Activated effector memory CD4-positive, alpha-beta T cell treated with Interleukin-2 at 50 U/mL for 16 hours (primary cell): Measurements from ENCODE around the gene PDE6B.

Experiments
- DNase-seq: peaks from one replicate; pipeline ENCODE4 v3.0.0-alpha.2; 2020

The PDE6B gene

DNA sequence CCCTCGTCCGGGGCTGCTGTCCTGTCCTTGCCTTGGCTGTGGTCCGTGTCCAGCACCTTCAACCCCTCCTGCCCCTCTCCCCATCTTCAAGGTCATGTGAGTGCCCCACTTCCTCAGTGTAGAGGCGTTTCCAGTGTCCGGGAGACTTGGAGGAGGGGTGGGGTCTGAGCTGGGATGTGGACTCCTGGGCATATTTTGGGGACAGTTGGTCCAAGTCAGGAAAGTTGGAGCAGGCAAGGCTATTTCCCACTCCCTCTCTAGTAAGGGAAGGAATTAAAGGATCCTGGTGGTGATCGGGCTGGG is 83.2 kb downstream of the PDE6B start:
- no peak for DNase-seq

DNA sequence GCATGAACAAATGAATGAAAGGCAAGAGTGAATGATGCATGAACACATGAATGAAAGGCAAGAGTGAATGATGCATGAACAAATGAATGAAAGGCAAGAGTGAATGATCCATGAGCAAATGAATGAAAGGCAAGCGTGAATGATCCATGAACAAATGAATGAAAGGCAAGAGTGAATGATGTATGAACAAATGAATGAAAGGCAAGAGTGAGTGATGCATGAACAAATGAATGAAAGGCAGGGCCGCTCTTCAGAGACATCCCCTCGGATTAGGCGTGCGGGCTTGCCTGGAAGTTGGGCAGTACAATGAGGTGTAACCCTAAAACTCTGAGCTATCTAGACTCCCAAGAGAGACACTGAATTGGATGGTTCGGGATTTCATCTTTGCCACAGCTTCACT is 84.0 kb downstream of the PDE6B start:
- DNase-seq = no peak

DNA sequence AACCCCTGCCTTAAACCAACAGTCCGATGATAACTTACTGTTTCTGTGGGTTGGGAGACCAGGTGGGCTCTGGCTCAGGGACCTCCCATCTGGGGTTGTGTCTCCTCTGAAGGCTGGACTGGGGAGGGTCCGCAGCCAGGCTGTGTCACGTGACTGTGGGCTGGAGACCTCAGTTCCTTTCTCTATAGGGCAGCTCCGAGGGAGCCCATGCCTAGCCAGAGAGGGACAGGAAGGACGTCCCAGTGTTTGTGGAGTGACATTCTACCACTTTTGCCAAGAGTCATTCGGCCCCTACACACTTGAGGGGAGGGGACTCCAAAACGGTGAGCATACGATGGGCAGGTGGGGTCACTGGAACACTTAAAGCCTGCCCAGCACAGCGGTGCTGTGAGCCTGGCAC is 84.7 kb downstream of the PDE6B start:
- no peak for DNase-seq

DNA sequence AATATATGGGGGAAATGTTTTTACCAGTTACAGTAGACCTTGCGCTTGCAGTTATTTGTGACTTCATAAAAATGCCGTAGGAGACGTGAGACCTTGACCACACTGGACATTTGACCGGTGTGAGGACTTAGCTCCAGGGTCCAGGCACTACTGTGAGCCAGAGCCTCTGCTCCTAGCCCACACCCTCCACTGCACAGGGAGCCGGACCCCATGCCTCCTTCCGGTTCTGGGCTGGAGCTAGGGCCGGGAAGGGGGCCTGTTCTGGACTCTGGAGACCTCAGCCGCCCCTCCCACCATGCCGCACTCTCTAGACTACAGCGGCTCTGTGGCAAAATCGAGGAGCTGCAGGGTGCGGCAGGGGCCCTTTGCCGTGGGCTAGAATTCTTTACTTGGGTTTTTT is 85.5 kb downstream of the PDE6B start:
- DNase-seq = no peak

DNA sequence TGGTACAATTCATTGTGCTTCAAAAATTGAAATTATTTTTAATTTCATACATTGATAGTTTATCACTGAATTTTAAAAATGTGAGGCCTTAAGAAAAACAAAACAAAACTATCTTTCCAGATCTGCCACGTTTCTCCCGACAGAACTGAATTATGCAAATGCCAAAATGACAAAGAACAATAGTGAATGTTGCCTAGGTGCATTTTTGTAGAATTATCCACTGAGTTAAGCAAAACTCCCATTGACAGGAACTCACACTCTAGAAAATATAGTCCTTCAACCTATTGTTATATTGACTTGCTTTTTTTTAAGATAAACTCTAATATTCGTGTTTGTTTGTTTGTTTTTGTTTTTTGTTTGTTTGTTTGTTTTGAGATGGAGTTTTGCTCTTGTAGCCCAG is 86.7 kb downstream of the PDE6B start:
- DNase-seq = no peak

DNA sequence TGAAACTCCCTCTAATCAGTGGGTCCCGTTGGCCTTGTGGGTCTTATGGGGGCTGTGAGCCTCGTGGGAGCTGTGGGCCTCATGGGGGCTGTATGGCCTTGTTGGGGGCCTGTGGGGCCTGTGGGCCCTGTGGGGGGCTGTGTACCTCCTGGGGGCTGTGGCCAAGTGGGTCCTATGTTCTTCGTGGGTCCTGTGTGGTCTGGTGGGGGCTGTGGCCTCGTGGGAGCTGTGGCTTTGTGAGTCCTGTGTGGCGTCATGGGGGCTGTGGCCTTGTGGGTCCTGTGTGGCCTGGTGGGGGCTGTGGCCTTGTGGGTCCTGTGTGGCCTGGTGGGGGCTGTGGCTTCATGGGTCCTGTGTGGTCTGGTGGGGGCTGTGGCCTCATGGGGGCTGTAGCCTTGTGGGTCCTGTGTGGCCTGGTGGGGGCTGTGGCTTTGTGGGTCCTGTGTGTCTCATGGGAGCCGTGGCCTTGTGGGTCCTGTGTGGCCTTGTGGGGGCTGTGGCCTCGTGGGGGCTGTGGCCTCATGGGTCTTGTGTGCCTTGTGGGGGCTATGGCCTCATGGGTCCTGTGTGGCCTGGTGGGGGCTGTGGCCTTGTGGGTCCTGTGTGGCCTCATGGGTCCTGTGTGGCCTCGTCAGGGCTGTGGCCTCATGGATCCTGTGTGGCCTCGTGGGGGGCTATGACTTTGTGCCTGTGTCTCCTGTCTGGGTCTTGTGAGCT is 87.7 kb downstream of the PDE6B start:
- DNase-seq = no peak

DNA sequence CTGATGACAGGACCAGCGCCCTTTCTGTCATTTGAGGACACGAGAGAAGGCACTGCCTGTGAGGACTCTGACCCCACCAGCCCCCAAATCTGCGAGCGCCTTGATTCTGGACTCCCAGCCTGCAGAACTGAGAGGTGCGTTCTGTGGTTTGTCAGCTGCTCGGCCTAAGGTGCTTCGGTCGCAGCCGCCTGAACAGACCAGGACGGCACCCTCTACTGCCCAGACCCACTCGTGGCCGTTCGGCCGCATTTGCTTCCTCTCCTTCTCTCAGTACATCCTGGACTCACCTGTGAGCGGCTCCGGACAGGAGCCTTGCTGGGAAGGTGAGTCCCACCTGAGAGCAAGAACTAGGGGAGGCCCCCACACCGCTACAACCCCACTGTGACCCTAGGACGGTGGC is 88.7 kb downstream of the PDE6B start:
- DNase-seq = no peak

DNA sequence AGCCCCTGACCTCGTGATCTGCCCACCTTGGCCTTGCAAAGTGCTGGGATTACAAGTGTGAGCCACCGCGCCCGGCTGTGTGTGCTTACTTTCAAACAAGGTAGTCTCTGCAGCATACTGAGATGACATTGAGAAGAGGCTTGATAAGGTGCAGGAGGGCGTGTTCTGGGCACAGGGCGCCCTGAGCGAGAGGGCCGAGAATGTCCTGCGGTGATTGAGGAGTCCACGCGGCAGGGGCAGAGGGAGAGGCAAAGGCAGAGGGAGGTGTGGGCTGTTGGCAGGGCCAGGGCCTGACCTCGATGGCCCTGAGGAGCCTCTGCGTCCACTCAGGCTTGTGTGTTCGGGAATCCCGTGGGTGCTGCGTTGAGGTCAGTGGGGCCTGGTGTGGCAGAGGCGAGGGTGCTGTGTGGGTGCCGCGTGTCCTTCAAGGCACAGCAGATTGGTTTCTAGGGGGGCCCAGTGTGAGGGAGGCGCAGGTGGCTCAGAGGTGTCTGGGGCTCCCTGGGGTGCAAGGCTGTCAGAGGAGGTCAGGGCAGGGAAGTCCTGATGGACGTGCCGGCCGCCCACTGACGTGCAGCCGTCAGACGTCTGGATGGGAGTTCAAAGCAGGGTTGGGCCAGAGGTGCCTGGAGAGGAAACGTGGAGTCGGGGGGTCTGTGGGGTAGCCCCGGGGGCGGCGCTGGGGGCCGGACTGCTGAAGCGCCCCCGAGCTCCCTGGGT is 92.4 kb downstream of the PDE6B start:
- DNase-seq = no peak

DNA sequence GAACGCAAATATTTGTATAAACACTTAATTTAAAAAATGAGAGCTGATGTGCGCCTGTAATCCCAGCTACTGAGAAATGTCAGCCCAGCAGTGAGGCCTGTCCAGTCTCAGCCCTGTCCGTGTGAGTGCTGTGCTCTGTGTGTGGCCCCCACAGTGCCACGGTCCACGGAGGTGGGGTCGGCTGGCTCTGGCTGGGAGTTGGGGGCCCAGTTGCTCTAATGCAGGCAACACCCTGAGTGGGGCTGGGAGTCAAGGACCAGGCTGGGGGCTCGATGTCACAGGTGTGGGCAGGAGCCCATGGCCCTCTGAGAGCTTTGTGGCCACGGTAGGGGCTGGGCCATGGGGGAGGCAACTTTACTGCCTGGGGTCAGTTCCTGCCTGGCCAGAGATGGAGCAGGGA is 93.1 kb downstream of the PDE6B start:
- DNase-seq = no peak
